Esophagus squamous epithelium (tissue), 4 donors: ENCODE data around the gene ST3GAL3.

Experiments
- CTCF ChIP-seq, 6 experiments: fragments of 450-650 bp in 4 of 6; fragments of 200-600 bp in 2 of 6; sonication (generic) in 2 of 6; IDR thresholded peaks; one replicate each; pipeline ENCODE4 v1.5.1; 2016 to 2019; ENCODE audit warnings: antibody characterized with exemption in 6 of 6, mild to moderate bottlenecking in 4 of 6, moderate library complexity in 4 of 6
- POLR2A ChIP-seq, 4 donors: fragments of 450-650 bp; IDR thresholded peaks; one replicate each; pipeline ENCODE4 v1.6.1; 2017; ENCODE audit warnings: antibody characterized with exemption in 4 of 4, mild to moderate bottlenecking in 4 of 4, moderate library complexity in 3 of 4

GRCh38 chr1:43961692-43962091, 254.4 kb downstream of the ST3GAL3 start:
- no peak for TF ChIP-seq CTCF (IDR thresholded peaks at IDR 0.05)
- no peak for TF ChIP-seq POLR2A (IDR thresholded peaks at IDR 0.05)
